Calu3 (cell line): ENCODE measurements around the gene DTYMK. TPM values are rescaled to one million over a fixed set of nuclear protein-coding genes. Genes with fewer than 3 reads are reported as not detected.

ENCODE experiments used
- BruUV-seq: library from RNA; stranded (reverse); fragments of 400-500 nt; replicated peaks from 2 replicates; lab custom pipeline; 2021; lab: Mats Ljungman, UMichigan
- CTCF ChIA-PET: fragments of 300-600 bp; sonication (Branson Sonifier 250); formaldehyde crosslinking; loops from one replicate; lab custom pipeline; 2022; ENCODE audit warnings: antibody characterized with exemption; lab: Charles Lee
- DNase-seq: peaks from one replicate; pipeline ENCODE4 v3.0.0; 2022
- H3K27ac Mint-ChIP-seq: one replicate; pipeline ENCODE4 v1.8.0; 2022; ENCODE audit warnings: mixed read lengths; ENCODE audit not compliant: unreplicated experiment
- H3K27me3 Mint-ChIP-seq: one replicate; pipeline ENCODE4 v1.8.0; 2022; ENCODE audit warnings: mixed read lengths; ENCODE audit not compliant: unreplicated experiment
- H3K36me3 Mint-ChIP-seq: one replicate; pipeline ENCODE4 v1.8.0; 2022; ENCODE audit warnings: mild to moderate bottlenecking, moderate library complexity, mixed read lengths; ENCODE audit not compliant: insufficient read depth, unreplicated experiment
- H3K4me1 Mint-ChIP-seq: one replicate; pipeline ENCODE4 v1.8.0; 2022; ENCODE audit warnings: mild to moderate bottlenecking, low read depth, mixed read lengths; ENCODE audit not compliant: unreplicated experiment
- H3K4me3 Mint-ChIP-seq: one replicate; pipeline ENCODE4 v1.8.0; 2022; ENCODE audit warnings: mild to moderate bottlenecking, low read depth, moderate library complexity, mixed read lengths; ENCODE audit not compliant: unreplicated experiment
- H3K9me3 Mint-ChIP-seq: one replicate; pipeline ENCODE4 v1.8.0; 2022; ENCODE audit warnings: low read depth, mixed read lengths; ENCODE audit not compliant: unreplicated experiment
- CTCF ChIP-seq: fragments of 200-600 bp; IDR thresholded peaks from one replicate; pipeline ENCODE4 v1.8.0; 2022; ENCODE audit warnings: antibody characterized with exemption; ENCODE audit not compliant: unreplicated experiment
- intact Hi-C: fragments of 100-400 bp; cut with micrococcal nuclease; formaldehyde crosslinking; loops from one replicate; pipeline ENCODE4 v1.10.0; 2022; ENCODE audit not compliant: unreplicated experiment
- total RNA-seq: library from RNA; stranded (reverse); gene quantifications from 2 replicates; pipeline ENCODE4 v1.2.3, GENCODE V29; 2022

DTYMK gene
- total RNA-seq, 1 experiment from 2014 or later, result 80.7 TPM

- intact Hi-C loops, result no loop called here
- Mint-ChIP-seq H3K9me3 (no peaks in the 10 kb centered on the region), H3K27me3 (no peaks in the 10 kb centered on the region), H3K4me3 (no peak overlapping the region), H3K4me1 (peaks cover 3% of the 10 kb centered on the region), H3K27ac (no peak overlapping the region), H3K36me3 (peaks cover 72% of the 10 kb centered on the region)
- no peak for DNase-seq
- CTCF ChIA-PET, result interaction anchor here (0.5 kb wide), 1 partner anchor 17 kb away, joined by 6 read pairs; no protein-coding TSS in a partner anchor
- TF ChIP-seq CTCF, result no peak
- no TSS peak for BruUV-seq
These were observed 16.1 kb downstream of the DTYMK start for GRCh38 chr2:241670333-241671110.

DNA sequence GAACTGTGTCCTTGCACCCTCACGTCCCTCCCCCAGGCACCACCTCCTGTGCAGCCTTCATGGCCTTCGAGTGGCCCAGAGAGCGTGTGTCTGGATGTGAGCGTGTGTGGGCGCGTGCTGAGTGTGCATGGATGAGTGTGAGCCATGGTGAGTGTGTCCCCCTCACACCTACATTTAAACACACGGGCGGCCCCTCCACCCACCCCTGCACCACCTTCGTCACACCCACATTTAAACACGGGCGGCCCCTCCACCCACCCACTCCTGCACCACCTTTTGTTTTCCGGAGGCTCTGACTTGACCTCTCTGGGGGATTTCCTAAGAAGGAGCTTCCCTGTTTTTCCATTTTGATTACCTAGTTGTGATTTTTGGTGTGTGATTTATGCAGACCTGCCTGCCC, 17.8 kb downstream of the DTYMK start:
- H3K27ac Mint-ChIP-seq, result no peak overlapping the region
- H3K9me3 Mint-ChIP-seq, result no peaks in the 10 kb centered on the region
- TF ChIP-seq CTCF, result no peak
- no TSS peak for BruUV-seq
- CTCF ChIA-PET, result interaction anchor here (0.6 kb wide), 1 partner anchor 14 kb away, joined by 5 read pairs; no protein-coding TSS in a partner anchor
- no peaks in the 10 kb centered on the region for H3K27me3 Mint-ChIP-seq
- no peak overlapping the region for H3K4me3 Mint-ChIP-seq
- H3K4me1 Mint-ChIP-seq, result peaks cover 9% of the 10 kb centered on the region
- no peak for DNase-seq
- peaks cover 67% of the 10 kb centered on the region for H3K36me3 Mint-ChIP-seq
- intact Hi-C loops, result no loop called here

- Mint-ChIP-seq H3K9me3 (no peaks in the 10 kb centered on the region), H3K4me1 (peaks cover 9% of the 10 kb centered on the region), H3K27ac (no peak overlapping the region), H3K27me3 (no peaks in the 10 kb centered on the region), H3K36me3 (peaks cover 63% of the 10 kb centered on the region), H3K4me3 (no peak overlapping the region)
- intact Hi-C loops, result no loop called here
- CTCF ChIA-PET, result no interaction called here
- no TSS peak for BruUV-seq
- DNase-seq, result no peak
- no peak for TF ChIP-seq CTCF
These were observed 18.3 kb downstream of the DTYMK start for GRCh38 chr2:241668354-241668753.

DNA sequence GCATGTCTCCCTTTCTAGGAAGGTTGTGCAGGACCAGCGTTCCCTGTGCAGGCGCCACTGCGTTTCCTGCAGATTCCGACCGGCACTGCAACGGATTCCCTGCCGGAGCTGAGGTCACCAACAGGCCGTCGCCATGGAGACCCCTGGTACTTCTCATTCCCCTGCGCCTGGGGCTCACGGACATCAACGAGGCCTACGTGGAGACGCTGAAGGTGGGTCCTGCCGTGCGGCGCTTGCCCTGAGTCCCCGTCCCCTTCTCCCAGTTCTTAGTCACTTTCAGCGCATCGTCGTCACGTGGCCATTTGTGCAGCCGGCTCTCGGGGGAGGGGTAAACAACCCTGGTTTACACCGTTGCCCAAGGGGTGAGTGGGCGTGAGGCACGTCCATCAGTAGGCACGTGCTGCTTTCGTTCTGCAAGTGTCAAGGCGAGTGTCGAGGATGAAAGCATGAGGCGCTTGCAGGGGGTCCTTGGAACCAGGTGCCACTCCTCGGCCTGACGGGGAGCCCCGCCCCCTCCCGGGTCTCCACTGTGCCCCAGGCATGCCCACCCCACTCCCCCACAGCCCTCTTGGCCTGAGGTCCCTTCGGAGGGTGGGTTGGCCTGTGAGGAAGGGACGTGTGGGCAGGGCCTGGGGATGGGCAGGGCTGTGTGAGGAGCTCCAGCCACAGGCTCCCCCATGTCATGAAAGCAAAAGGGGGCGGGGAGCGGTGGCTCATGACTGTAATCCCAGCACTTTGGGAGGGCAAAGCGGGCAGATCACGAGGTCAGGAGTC, 19.8 kb downstream of the DTYMK start:
- BruUV-seq, result no TSS peak
- no peak for DNase-seq
- intact Hi-C loops, result no loop called here
- CTCF ChIA-PET, result no interaction called here
- Mint-ChIP-seq H3K27me3 (no peaks in the 10 kb centered on the region), H3K9me3 (no peaks in the 10 kb centered on the region), H3K4me3 (no peak overlapping the region), H3K27ac (no peak overlapping the region), H3K36me3 (peaks cover 50% of the 10 kb centered on the region), H3K4me1 (peaks cover 9% of the 10 kb centered on the region)
- TF ChIP-seq CTCF, result no peak
